8988T (cell line): ENCODE results near the gene MYO15B.

Experiments
- DNase-seq: peaks from one replicate; pipeline ENCODE4 v3.0.0; 2011

Gene MYO15B

DNA sequence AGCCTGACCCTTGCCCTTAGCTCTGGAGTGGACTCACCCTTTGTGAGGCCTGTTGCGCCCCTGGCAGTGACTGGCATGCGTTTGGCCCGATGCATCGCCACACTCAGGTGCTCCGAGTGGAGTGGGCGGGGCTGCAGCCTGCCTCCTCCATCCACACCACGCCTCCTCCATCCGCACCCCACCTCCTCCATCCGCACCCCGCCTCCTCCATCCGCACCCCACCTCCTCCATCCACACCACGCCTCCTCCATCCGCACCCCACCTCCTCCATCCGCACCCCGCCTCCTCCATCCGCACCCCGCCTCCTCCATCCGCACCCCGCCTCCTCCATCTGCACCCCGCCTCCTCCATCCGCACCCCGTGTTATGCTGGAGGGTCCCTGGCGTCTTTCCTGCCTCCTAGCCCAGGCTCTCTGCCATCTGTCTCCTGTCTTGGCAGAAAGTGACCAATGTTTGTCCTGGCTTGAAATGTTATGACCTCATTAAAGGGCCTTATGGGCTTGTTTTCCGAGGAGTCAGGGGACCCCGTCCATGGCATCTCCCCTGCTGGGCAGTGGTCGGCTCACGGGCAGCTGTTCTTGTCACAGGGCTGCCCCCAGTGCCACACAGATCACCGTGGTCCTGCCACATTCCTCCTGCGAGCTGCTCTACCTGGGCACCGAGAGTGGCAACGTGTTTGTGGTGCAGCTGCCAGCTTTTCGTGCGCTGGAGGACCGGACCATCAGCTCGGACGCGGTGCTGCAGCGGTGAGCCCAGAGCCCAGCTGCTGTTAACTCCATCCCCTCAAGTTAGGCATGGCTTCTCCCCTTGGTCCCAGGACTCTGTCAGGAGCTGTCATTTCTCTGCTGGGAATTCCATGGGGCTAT, 28.7 kb upstream of the MYO15B start:
- DNase-seq: no peak

DNA sequence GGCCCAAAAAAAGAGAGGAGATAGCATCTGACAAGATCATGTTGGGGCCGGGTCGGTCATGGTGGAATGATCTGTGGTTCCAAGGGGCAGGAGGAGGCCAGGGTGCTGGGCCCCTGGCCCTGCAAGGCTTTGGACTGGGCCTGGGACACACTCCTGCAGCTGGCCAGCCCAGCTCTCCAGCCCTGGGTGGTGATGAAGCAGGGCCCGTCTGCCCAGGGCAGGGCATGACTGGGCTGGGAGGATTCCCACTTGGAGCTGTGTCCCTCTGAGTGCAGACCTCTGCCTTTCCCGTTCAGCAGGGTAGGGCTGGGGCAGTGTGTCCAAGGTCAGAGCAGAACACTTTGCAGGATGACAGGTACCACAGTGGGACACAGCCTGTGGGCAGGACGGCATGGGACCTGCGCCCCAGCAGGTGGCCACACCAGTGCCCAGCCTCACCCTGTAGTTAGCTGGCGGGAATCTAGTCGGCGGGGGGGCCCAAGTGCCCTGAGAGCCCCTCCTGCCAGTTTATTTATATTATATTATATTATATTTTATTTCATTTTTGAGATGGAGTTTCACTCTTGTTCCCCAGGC, 27.6 kb upstream of the MYO15B start:
- no peak for DNase-seq

DNA sequence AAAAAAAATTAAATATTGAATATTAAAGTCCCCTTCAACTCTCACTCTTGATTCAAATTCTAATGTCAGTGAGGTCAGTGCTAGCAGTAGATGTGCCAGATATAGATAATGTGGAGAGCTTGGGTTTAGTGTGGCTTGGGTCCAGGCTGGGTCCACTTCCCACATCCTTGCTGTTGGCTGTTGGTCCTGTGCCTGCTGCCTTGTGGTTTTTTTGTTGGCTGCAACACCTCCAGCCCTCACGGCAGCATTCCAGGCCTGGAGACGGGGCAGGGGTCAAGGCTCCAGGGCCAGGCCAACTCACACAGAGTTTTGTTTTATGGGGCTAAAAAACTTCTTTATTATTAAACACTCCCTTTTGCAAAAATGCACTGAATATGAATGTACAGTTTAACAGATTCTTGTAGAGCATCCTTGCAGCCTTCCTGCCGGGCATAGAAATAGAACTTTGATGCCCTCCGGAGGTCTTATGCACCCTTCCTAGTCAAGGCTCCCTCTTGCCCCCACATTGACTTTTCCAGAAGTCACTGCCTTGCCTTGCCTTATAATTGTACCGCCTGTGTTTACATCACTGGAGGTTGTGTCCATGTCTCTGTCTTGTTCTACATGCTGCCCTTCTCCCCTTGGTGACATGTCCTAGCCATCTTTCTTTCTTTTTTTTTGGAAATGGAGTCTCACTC, 25.5 kb upstream of the MYO15B start:
- DNase-seq: no peak

- DNase-seq: no peak
These were observed 24.4 kb upstream of the MYO15B start for GRCh38 chr17:75563063-75563758.

- DNase-seq: no peak
These were observed 23.4 kb upstream of the MYO15B start for GRCh38 chr17:75564195-75564594.

- no peak for DNase-seq
These were observed 22.5 kb upstream of the MYO15B start for GRCh38 chr17:75565066-75565465.

- no peak for DNase-seq
These were observed 22.0 kb upstream of the MYO15B start for GRCh38 chr17:75565618-75566017.

- DNase-seq: no peak
These were observed 21.2 kb upstream of the MYO15B start for GRCh38 chr17:75566416-75566815.

DNA sequence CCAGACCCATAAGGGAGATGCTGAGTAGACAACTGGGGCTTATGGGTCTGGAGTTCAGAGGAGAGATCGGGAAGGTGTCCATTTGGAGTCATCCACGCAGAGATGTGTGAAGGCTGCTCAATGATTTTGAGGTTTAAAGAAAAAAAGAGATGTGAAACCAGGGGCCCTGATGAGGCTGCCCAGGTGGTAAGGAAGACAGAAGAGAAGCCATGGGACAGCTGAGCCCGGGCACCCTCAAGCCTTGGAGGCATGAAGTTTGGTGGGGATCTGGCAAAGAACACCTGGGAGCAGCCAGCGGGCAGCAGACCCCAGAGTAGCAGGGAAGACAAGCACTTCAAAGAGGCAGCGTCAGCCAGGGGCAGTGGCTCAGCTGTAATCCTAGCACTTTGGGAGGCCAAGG, 20.8 kb upstream of the MYO15B start:
- no peak for DNase-seq

DNA sequence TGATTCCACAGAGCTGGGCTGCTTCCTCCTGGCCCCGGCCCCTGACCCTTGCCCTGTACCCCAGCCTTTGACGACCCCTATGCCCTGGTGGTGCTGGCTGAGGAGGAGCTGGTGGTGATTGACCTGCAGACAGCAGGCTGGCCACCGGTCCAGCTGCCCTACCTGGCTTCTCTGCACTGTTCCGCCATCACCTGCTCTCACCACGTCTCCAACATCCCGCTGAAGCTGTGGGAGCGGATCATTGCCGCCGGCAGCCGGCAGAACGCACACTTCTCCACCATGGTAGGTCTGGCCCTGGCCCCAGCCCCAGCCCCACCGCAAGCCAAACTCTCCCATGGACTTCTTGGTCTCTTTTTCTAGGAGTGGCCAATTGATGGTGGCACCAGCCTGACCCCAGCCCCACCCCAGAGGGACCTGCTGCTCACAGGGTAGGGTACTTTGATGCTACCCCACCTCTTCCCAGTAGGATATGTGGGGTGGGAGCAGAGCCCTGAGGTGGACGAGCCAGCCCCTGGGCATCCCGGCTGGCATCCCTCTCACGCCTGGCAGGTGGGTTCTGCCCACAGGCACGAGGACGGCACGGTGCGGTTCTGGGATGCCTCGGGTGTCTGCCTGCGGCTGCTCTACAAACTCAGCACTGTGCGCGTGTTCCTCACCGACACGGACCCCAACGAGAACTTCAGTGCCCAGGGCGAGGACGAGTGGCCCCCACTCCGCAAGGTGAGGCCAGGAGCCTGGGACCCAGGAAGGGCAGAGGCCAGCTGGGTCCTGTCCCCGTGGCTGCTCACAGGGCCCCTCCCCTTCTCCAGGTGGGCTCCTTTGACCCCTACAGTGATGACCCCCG, 19.0 kb upstream of the MYO15B start:
- DNase-seq: no peak

GRCh38 chr17:75570034-75570676, 17.4 kb upstream of the MYO15B start:
- DNase-seq: no peak

- DNase-seq: no peak
These were observed 16.8 kb upstream of the MYO15B start for GRCh38 chr17:75570772-75571171.

GRCh38 chr17:75571197-75571884, 16.3 kb upstream of the MYO15B start:
- no peak for DNase-seq

- DNase-seq: no peak
These were observed 15.8 kb upstream of the MYO15B start for GRCh38 chr17:75571885-75572215.

DNA sequence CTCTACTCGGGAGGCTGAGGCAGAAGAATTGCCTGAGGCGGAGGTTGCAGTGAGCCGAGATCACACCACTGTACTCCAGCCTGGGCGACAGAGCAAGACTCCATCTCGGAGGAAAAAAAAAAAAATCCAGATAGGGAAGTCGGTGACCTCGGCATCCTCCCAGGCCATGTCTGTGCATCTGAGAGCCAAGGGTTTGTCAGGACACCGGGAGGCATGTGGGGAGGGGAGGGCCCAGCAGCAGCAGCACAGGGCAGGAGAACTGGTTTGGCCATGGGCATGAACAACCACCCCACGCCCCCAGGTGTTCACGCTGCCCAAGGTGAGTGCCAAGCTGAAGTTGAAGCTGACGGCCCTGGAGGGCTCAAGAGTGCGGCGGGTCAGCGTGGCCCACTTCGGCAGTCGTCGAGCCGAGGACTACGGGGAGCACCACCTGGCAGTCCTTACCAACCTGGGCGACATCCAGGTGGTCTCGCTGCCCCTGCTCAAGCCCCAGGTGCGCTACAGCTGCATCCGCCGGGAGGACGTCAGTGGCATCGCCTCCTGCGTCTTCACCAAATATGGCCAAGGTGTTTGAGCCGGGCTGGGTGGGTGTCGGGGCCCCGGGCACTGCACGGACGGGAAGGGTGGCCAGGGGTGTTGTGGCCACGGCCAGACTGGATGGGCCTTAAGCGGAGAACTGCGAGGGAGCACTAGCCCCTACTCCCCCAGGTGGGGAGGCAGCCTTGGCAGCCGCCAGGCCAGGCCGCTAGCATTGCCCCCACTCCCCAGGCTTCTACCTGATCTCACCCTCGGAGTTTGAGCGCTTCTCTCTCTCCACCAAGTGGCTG, 14.7 kb upstream of the MYO15B start:
- no peak for DNase-seq

DNA sequence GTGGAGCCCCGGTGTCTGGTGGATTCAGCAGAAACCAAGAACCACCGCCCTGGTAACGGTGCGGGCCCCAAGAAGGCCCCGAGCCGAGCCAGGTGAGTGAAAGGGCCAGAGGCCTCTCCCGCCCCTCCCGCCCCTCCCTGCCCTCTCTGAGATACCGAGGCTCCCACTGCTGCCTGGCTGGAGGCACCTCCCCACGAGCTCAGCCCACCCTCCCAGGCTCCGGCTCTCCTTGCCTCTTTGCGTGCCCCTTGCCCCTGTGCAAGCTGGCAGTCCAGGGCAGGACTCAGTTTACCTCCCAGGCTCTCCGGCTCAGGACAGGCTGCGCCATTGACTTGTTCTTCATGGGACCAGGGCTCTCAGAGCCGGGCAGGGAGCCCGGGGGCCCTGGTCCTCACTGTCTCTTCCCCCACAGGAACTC, 14.1 kb upstream of the MYO15B start:
- no peak for DNase-seq

- no peak for DNase-seq
These were observed 13.6 kb upstream of the MYO15B start for GRCh38 chr17:75573994-75574393.

GRCh38 chr17:75574404-75575036, 13.1 kb upstream of the MYO15B start:
- no peak for DNase-seq

GRCh38 chr17:75575197-75575596, 12.4 kb upstream of the MYO15B start:
- no peak for DNase-seq

DNA sequence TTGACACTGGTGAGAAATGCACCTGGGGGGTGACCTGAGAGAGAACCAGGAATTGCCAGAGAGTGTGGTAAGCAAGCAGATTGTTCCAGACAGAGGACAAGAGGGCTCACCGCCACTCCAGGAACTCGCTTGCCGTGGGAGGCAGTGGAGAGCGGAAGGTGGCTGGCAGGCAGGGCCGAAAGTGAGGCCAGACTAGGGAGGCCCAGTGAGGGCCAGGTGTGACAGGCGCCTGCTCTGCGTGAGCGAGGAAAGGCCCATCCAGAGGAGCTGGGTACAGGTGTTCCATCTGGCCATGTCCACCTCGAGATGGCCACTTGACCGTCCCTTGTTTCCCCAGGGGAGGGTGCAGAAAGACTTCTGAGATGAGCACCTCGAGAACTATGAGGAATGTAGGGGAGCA, 11.9 kb upstream of the MYO15B start:
- DNase-seq: no peak
